ENCODE results near the gene EEF1E1. TPM values are rescaled to one million over a fixed set of nuclear protein-coding genes. Genes with fewer than 3 reads are reported as not detected.

The EEF1E1 gene
- polyA plus RNA-seq, 3 donors = 14.6 to 42.2 (median 26.2) TPM

DNA sequence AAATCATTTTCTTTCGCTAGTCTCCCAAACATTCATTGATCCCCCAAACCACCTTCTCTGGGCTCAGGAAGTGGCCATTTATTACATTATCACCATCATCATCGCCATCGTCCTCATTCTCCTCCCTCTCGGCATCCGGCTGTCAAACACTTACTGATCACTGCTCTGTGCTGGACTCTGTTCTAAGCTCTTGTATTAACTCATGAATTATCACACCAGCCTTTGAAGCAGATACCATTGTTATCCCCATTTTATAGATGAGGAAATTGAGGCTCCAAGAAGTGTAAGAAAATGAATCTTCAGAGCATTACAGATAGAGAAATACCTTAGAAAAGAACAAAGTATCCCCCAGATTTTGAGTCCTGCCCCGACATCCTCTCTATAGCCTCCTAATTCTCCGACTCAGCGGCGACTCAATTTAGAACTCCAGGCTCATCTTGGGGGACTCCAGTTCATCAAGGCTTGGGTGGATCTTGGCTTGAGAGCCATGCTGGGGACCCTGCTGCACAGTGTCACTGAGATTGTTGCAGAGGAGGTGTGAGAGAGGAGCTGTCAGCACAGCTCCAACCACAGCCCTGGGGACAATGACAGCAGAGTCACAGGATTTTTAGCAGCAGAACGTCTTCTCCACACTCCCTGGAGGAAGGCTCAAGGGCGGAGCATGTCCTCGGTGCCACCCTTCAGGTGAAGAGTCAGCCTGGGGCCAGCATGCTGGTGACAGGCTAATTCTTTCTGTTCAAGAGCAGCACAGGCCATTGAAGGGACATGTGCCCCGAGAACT lies 6.6 kb upstream of the EEF1E1 start:
- H2AFZ ChIP-seq (ENCODE audit: insufficient read depth, low read depth, low read length, poor library complexity, severe bottlenecking) = peak overlapping the region; percentile 3
- H3K4me1 ChIP-seq (ENCODE audit: control insufficient read depth in 1 of 2, insufficient read depth in 2 of 2, low read length in 2 of 2) = no peaks in the 10 kb centered on the region
- no peak overlapping the region for H3K4me3 ChIP-seq (replicated peaks in 1 of 3; ENCODE audit: low read depth in 2 of 3, low read length in 3 of 3)
- DNase-seq = no peak
- H4K20me1 ChIP-seq (ENCODE audit: insufficient read depth, low read length) = no peaks in the 10 kb centered on the region
- Mint-ChIP-seq H3K4me1 (peaks cover 4% of the 10 kb centered on the region), H3K27me3 (ENCODE audit: low read depth in 3 of 3) (peaks cover 2 to 11% (median 9%) of the 10 kb centered on the region in 3 donors), H3K27ac (peak overlapping the region in 1 of 7 donors; percentile 39), H3K4me3 (no peak overlapping the region), H3K36me3 (no peaks in the 10 kb centered on the region), H3K9me3 (peaks cover 2 to 7% (median 3%) of the 10 kb centered on the region in 7 donors)
- WGBS (ENCODE audit: insufficient coverage) = 80% methylated on average over 8 of the region's 13 CpGs
- no peaks in the 10 kb centered on the region for H3K27me3 ChIP-seq (ENCODE audit: control insufficient read depth in 2 of 2, insufficient read depth in 2 of 2, low read length in 2 of 2)
- intact Hi-C loops (cut with micrococcal nuclease) = no loop called here
- no peaks in the 10 kb centered on the region for H3K9me3 ChIP-seq (replicated peaks in 1 of 2; ENCODE audit: control insufficient read depth in 1 of 2, insufficient read depth in 1 of 2, low read length in 2 of 2)
- H3K9ac ChIP-seq (ENCODE audit: insufficient read depth, low read length, poor library complexity, severe bottlenecking) = no peak overlapping the region
- TF ChIP-seq, protein P1, sequence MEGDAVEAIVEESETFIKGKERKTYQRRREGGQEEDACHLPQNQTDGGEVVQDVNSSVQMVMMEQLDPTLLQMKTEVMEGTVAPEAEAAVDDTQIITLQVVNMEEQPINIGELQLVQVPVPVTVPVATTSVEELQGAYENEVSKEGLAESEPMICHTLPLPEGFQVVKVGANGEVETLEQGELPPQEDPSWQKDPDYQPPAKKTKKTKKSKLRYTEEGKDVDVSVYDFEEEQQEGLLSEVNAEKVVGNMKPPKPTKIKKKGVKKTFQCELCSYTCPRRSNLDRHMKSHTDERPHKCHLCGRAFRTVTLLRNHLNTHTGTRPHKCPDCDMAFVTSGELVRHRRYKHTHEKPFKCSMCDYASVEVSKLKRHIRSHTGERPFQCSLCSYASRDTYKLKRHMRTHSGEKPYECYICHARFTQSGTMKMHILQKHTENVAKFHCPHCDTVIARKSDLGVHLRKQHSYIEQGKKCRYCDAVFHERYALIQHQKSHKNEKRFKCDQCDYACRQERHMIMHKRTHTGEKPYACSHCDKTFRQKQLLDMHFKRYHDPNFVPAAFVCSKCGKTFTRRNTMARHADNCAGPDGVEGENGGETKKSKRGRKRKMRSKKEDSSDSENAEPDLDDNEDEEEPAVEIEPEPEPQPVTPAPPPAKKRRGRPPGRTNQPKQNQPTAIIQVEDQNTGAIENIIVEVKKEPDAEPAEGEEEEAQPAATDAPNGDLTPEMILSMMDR (IDR thresholded peaks at IDR 0.05) = no peak
- H3K36me3 ChIP-seq (replicated peaks in 1 of 2; ENCODE audit: control insufficient read depth in 1 of 2, insufficient read depth in 2 of 2, low read length in 2 of 2) = no peaks in the 10 kb centered on the region
- no peak overlapping the region for H3K4me2 ChIP-seq (replicated peaks; ENCODE audit: extremely low read depth, low read length, poor library complexity, severe bottlenecking)
- no peak overlapping the region for H3K27ac ChIP-seq (ENCODE audit: low read depth in 1 of 2, low read length in 2 of 2)
- no peaks in the 10 kb centered on the region for H3K79me2 ChIP-seq (ENCODE audit: insufficient read depth, low read length)

GRCh38 chr6:8108031-8108660 lies 5.8 kb upstream of the EEF1E1 start:
- no peak overlapping the region for H3K27ac ChIP-seq (ENCODE audit: low read depth in 1 of 2, low read length in 2 of 2)
- H3K4me3 ChIP-seq (replicated peaks in 1 of 3; ENCODE audit: low read depth in 2 of 3, low read length in 3 of 3) = no peak overlapping the region
- H3K27me3 ChIP-seq (ENCODE audit: control insufficient read depth in 2 of 2, insufficient read depth in 2 of 2, low read length in 2 of 2) = no peaks in the 10 kb centered on the region
- H3K27me3 Mint-ChIP-seq (ENCODE audit: low read depth in 3 of 3) = peaks cover 2 to 12% (median 9%) of the 10 kb centered on the region in 3 donors
- H3K9ac ChIP-seq (ENCODE audit: insufficient read depth, low read length, poor library complexity, severe bottlenecking) = no peak overlapping the region
- H3K27ac Mint-ChIP-seq = peak overlapping the region in 1 of 7 donors; percentile 66
- no peak for DNase-seq
- H3K4me1 ChIP-seq (ENCODE audit: control insufficient read depth in 1 of 2, insufficient read depth in 2 of 2, low read length in 2 of 2) = no peaks in the 10 kb centered on the region
- H3K79me2 ChIP-seq (ENCODE audit: insufficient read depth, low read length) = no peaks in the 10 kb centered on the region
- no peaks in the 10 kb centered on the region for H4K20me1 ChIP-seq (ENCODE audit: insufficient read depth, low read length)
- intact Hi-C loops (cut with micrococcal nuclease) = no loop called here
- H3K36me3 Mint-ChIP-seq = no peaks in the 10 kb centered on the region
- no peaks in the 10 kb centered on the region for H3K36me3 ChIP-seq (replicated peaks in 1 of 2; ENCODE audit: control insufficient read depth in 1 of 2, insufficient read depth in 2 of 2, low read length in 2 of 2)
- H3K4me2 ChIP-seq (replicated peaks; ENCODE audit: extremely low read depth, low read length, poor library complexity, severe bottlenecking) = no peak overlapping the region
- TF ChIP-seq, protein P1 (IDR thresholded peaks at IDR 0.05) = no peak
- no peak overlapping the region for H2AFZ ChIP-seq (ENCODE audit: insufficient read depth, low read depth, low read length, poor library complexity, severe bottlenecking)
- H3K4me3 Mint-ChIP-seq = no peak overlapping the region
- 54% methylated on average over 2 of the region's 4 CpGs for WGBS (ENCODE audit: insufficient coverage)
- peaks cover 2 to 7% (median 3%) of the 10 kb centered on the region in 7 donors for H3K9me3 Mint-ChIP-seq
- H3K4me1 Mint-ChIP-seq = peaks cover 4% of the 10 kb centered on the region
- no peaks in the 10 kb centered on the region for H3K9me3 ChIP-seq (replicated peaks in 1 of 2; ENCODE audit: control insufficient read depth in 1 of 2, insufficient read depth in 1 of 2, low read length in 2 of 2)
